ENCODE measurements around the gene PCTP. TPM values are rescaled to one million over a fixed set of nuclear protein-coding genes. Genes with fewer than 3 reads are reported as not detected.

PCTP gene
- total RNA-seq, 4 donors from 2014 or later: 8.6 to 581 (median 35.0) TPM

DNA sequence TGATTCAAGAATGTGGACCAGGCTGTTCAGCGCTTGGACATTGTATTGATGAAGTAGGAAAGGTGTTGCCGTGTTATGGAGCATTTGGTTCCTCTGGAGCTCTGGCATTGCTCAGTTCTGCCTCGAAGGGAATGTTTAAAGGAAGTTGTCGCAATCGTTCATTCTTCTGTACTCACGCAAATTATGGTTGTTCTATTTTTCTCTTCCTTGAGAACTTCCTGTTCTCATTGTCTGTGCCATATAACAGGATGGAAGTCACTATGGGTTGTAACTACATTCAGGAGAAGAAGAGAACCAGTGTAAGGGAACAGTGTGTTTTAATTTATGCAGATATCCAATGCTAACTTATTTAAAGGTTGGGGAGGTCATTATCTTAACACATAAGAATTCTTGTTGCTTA lies 13.0 kb downstream of the PCTP start:
- no peak overlapping the region for H3K4me3 ChIP-seq
- peaks cover 0 to 24% (median 12%) of the 10 kb centered on the region in 4 donors for H3K4me1 ChIP-seq
- no peak for TF ChIP-seq POLR2A (IDR thresholded peaks at IDR 0.05)
- peak; percentile 25 for TF ChIP-seq EP300 (IDR thresholded peaks at IDR 0.05; ENCODE audit: low read depth)
- TF ChIP-seq POLR2AphosphoS5 (IDR thresholded peaks at IDR 0.05): peak in 1 of 3 donors; percentile 53
- TF ChIP-seq, protein P1, sequence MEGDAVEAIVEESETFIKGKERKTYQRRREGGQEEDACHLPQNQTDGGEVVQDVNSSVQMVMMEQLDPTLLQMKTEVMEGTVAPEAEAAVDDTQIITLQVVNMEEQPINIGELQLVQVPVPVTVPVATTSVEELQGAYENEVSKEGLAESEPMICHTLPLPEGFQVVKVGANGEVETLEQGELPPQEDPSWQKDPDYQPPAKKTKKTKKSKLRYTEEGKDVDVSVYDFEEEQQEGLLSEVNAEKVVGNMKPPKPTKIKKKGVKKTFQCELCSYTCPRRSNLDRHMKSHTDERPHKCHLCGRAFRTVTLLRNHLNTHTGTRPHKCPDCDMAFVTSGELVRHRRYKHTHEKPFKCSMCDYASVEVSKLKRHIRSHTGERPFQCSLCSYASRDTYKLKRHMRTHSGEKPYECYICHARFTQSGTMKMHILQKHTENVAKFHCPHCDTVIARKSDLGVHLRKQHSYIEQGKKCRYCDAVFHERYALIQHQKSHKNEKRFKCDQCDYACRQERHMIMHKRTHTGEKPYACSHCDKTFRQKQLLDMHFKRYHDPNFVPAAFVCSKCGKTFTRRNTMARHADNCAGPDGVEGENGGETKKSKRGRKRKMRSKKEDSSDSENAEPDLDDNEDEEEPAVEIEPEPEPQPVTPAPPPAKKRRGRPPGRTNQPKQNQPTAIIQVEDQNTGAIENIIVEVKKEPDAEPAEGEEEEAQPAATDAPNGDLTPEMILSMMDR (IDR thresholded peaks at IDR 0.05): no peak
- in situ Hi-C loops (cut with MboI; ENCODE audit: low pct_ligation_motif_present in 1 of 4, low pct_unique_long_range_greater_than_20kb in 1 of 4, low sequenced_read_pairs in 3 of 4): loop anchor here in 2 of 4 donors (25.0 kb wide), 2 partner anchors 227 to 777 kb away; no protein-coding TSS in a partner anchor
- intact Hi-C loops (cut with DNase I; ENCODE audit: low total_unique reads): no loop called here
- no peaks in the 10 kb centered on the region for H3K9me3 ChIP-seq
- DNase-seq: no peak
- peaks cover 0 to 7% (median 0%) of the 10 kb centered on the region in 4 donors for H3K36me3 ChIP-seq
- H3K27ac ChIP-seq: peak overlapping the region in 3 of 4 donors; percentile 14 to 51 (median 29)
- H3K27me3 ChIP-seq: no peaks in the 10 kb centered on the region
- WGBS, 2 donors (ENCODE audit: low coverage in 1 of 2): 56 to 58% methylated on average over 6 of the region's 6 CpGs

DNA sequence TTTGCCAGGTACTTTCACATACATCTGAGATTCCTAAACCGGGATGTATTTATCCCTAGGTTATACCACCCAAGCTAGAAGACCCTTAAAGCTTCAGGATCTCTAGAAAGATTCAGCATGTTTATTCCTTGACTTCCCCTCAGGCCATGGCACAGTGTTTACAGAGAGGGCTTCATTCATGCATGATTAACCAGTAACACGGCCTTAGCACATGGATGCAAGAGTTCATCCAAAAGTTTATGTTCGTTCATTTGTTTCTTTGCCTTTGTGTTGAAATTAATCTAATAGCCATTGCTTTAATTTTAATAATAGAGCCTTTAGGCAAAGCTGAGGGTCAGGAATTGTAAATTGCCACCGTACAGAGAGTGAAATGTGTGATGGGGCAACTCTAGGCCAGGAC lies 13.8 kb downstream of the PCTP start:
- in situ Hi-C loops (cut with MboI; ENCODE audit: low pct_ligation_motif_present in 1 of 4, low pct_unique_long_range_greater_than_20kb in 1 of 4, low sequenced_read_pairs in 3 of 4) (loop anchor here in 2 of 4 donors (5.0 to 25.0 kb wide), 3 partner anchors 227 to 777 kb away; no protein-coding TSS in a partner anchor), intact Hi-C loops (cut with DNase I; ENCODE audit: low total_unique reads) (no loop called here)
- 88 to 91% methylated on average over 2 to 4 of the region's 4 CpGs for WGBS, 2 donors (ENCODE audit: low coverage in 1 of 2)
- no peaks in the 10 kb centered on the region for H3K9me3 ChIP-seq
- DNase-seq: no peak
- peak overlapping the region in 1 of 4 donors; percentile 29 for H3K27ac ChIP-seq
- H3K27me3 ChIP-seq: no peaks in the 10 kb centered on the region
- peaks cover 3 to 27% (median 12%) of the 10 kb centered on the region in 4 donors for H3K4me1 ChIP-seq
- no peak overlapping the region for H3K4me3 ChIP-seq
- H3K36me3 ChIP-seq: peaks cover 0 to 7% (median 0%) of the 10 kb centered on the region in 4 donors
- TF ChIP-seq EP300 (IDR thresholded peaks at IDR 0.05; ENCODE audit: low read depth) (no peak), POLR2A (IDR thresholded peaks at IDR 0.05) (no peak), POLR2AphosphoS5 (IDR thresholded peaks at IDR 0.05) (no peak)
- TF ChIP-seq, protein P1 (IDR thresholded peaks at IDR 0.05): no peak

DNA sequence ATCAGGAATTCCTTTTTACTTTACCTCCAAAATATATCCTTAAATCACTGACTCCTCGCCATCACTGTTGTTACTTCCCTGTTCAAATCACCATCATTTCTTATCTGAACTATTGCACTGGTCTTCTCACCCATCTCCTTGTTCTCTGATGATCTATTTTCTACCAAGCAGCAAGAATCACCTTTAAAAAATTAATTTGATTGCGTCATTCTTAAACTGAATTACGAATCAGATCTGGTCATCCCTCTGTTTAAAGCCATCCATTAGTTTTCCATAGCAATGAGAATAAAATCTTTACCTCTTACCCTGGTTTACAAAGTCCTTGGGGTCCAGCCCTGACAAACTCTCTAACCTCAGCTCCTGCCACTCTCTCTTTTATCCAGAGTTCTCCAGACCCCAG lies 14.6 kb downstream of the PCTP start:
- in situ Hi-C loops (cut with MboI; ENCODE audit: low pct_ligation_motif_present in 1 of 4, low pct_unique_long_range_greater_than_20kb in 1 of 4, low sequenced_read_pairs in 3 of 4): loop anchor here in 2 of 4 donors (5.0 to 25.0 kb wide), 3 partner anchors 228 to 778 kb away; no protein-coding TSS in a partner anchor
- TF ChIP-seq POLR2A (IDR thresholded peaks at IDR 0.05): no peak
- TF ChIP-seq EP300 (IDR thresholded peaks at IDR 0.05; ENCODE audit: low read depth): no peak
- TF ChIP-seq POLR2AphosphoS5 (IDR thresholded peaks at IDR 0.05): no peak
- TF ChIP-seq, protein P1 (IDR thresholded peaks at IDR 0.05): no peak
- Histone ChIP-seq H3K4me3 (no peak overlapping the region), H3K27me3 (no peaks in the 10 kb centered on the region), H3K36me3 (peaks cover 0 to 7% (median 0%) of the 10 kb centered on the region in 4 donors), H3K9me3 (no peaks in the 10 kb centered on the region), H3K4me1 (peaks cover 4 to 30% (median 12%) of the 10 kb centered on the region in 4 donors), H3K27ac (no peak overlapping the region)
- WGBS, 2 donors (ENCODE audit: low coverage in 1 of 2): 95 to 96% methylated on average over 3 of the region's 3 CpGs
- DNase-seq: no peak
- intact Hi-C loops (cut with DNase I; ENCODE audit: low total_unique reads): no loop called here

DNA sequence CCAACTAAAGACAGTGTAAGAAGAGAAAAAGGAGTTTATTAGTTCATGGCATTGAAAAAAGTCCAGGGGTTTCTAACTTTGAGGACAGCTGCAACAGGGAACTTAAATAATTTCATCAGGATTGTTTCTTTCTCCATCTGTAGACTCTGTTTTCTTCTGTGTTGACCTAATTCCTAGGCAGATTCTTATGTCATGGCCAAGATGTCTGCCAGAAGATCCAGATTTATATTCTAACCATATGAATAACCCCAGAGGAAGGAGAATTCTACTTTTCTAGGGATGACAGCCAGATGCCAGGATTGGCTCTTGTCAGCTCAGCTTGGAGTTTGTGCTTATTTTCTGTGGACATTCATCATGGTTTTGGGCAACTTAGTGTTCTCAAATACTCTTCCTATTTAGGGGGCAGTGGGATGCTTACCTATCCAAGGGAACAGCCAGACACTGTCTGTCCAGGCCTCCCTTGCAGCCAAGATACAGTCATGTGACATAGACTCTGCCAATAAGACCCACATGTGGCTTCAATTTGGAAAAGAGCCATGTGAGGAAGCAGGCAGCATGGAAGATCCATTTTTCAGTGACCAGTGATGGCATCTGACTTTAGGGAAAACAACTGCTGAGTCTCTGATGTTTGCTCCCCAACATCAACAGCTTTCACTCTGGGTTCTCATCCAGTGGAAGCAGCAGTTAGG lies 18.2 kb downstream of the PCTP start:
- no peaks in the 10 kb centered on the region for H3K27me3 ChIP-seq
- no peak for DNase-seq
- H3K9me3 ChIP-seq: no peaks in the 10 kb centered on the region
- peaks cover 0 to 12% (median 5%) of the 10 kb centered on the region in 4 donors for H3K36me3 ChIP-seq
- in situ Hi-C loops (cut with MboI; ENCODE audit: low pct_ligation_motif_present in 1 of 4, low pct_unique_long_range_greater_than_20kb in 1 of 4, low sequenced_read_pairs in 3 of 4): loop anchor here in 2 of 4 donors (5.0 to 25.0 kb wide), 3 partner anchors 232 to 782 kb away; no protein-coding TSS in a partner anchor
- H3K4me1 ChIP-seq: peaks cover 0 to 9% (median 6%) of the 10 kb centered on the region in 4 donors
- intact Hi-C loops (cut with DNase I; ENCODE audit: low total_unique reads): no loop called here
- TF ChIP-seq EP300 (IDR thresholded peaks at IDR 0.05; ENCODE audit: low read depth) (no peak), POLR2AphosphoS5 (IDR thresholded peaks at IDR 0.05) (no peak), POLR2A (IDR thresholded peaks at IDR 0.05) (no peak)
- TF ChIP-seq, protein P1 (IDR thresholded peaks at IDR 0.05): no peak
- H3K4me3 ChIP-seq: no peak overlapping the region
- H3K27ac ChIP-seq: peak overlapping the region in 2 of 4 donors; percentile 9 to 47

Measured in transverse colon (tissue), 4 donors.